ENCODE measurements around the gene EPC1.

- TF ChIP-seq CTCF (conservative IDR thresholded peaks at IDR 0.05) (no peak), EZH2 (IDR thresholded peaks at IDR 0.05; ENCODE audit: low read depth) (no peak)
Measured at GRCh38 chr10:32381165-32381564, 34.2 kb upstream of the EPC1 start.

Data from PC-9 (cell line).